BLaER1 (cell line): ENCODE data around the gene EPB41L4A.

Experiments used
- H3K27ac ChIP-seq: shearing (Covaris generic); formaldehyde crosslinking; 2 replicates; pipeline ENCODE4 v1.8.1; 2022
- H3K27me3 ChIP-seq: shearing (Covaris generic); formaldehyde crosslinking; 2 replicates; pipeline ENCODE4 v1.8.1; 2022
- H3K36me3 ChIP-seq: shearing (Covaris generic); formaldehyde crosslinking; 2 replicates; pipeline ENCODE4 v1.8.1; 2022
- H3K4me1 ChIP-seq: shearing (Covaris generic); formaldehyde crosslinking; 2 replicates; pipeline ENCODE4 v1.8.1; 2022
- H3K4me2 ChIP-seq: shearing (Covaris generic); formaldehyde crosslinking; 2 replicates; pipeline ENCODE4 v1.8.1; 2022
- H3K4me3 ChIP-seq: shearing (Covaris generic); formaldehyde crosslinking; 2 replicates; pipeline ENCODE4 v1.8.1; 2022
- H3K9ac ChIP-seq: shearing (Covaris generic); formaldehyde crosslinking; 2 replicates; pipeline ENCODE4 v1.8.1; 2022
- H3K9me3 ChIP-seq: shearing (Covaris generic); formaldehyde crosslinking; 2 replicates; pipeline ENCODE4 v1.8.1; 2022
- H4K20me1 ChIP-seq: shearing (Covaris generic); formaldehyde crosslinking; 2 replicates; pipeline ENCODE4 v1.8.1; 2022
- Cebpa-rat ChIP-seq: shearing (Covaris generic); IDR thresholded peaks from 2 replicates; pipeline ENCODE4 v1.8.1; 2022

Gene EPB41L4A

GRCh38 chr5:112419986-112420864, 1.1 kb upstream of the EPB41L4A start:
- H3K36me3 ChIP-seq: no peaks in the 10 kb centered on the region

GRCh38 chr5:112418659-112419163, 366 bp downstream of the EPB41L4A start:
- Histone ChIP-seq H3K4me2 (peak overlapping the region; percentile 89), H3K4me3 (peak overlapping the region; percentile 77), H3K27ac (no peak overlapping the region), H4K20me1 (no peaks in the 10 kb centered on the region), H3K4me1 (no peaks in the 10 kb centered on the region), H3K9ac (peak overlapping the region; percentile 49; the same call in 1 of the 2 replicates), H3K9me3 (no peaks in the 10 kb centered on the region), H3K27me3 (peaks cover 27% of the 10 kb centered on the region), H3K36me3 (no peaks in the 10 kb centered on the region)
- TF ChIP-seq Cebpa-rat: no peak

More at GRCh38 chr5:112419986-112420864, 1.1 kb upstream of the EPB41L4A start:
- Histone ChIP-seq H3K4me1 (no peaks in the 10 kb centered on the region), H3K4me3 (peak overlapping the region; percentile 77), H4K20me1 (no peaks in the 10 kb centered on the region), H3K9me3 (no peaks in the 10 kb centered on the region), H3K27me3 (peaks cover 27% of the 10 kb centered on the region), H3K9ac (peak overlapping the region; percentile 49), H3K4me2 (peak overlapping the region; percentile 89), H3K27ac (no peak overlapping the region)
- no peak for TF ChIP-seq Cebpa-rat

GRCh38 chr5:112417931-112418658, 982 bp downstream of the EPB41L4A start:
- H3K4me3 ChIP-seq: no peak overlapping the region; the same call in 1 of the 2 replicates
- no peaks in the 10 kb centered on the region for H3K36me3 ChIP-seq
- peaks cover 27% of the 10 kb centered on the region for H3K27me3 ChIP-seq
- H3K4me2 ChIP-seq: peak overlapping the region; percentile 89
- no peak for TF ChIP-seq Cebpa-rat
- H3K9ac ChIP-seq: no peak overlapping the region
- H3K27ac ChIP-seq: no peak overlapping the region
- H3K4me1 ChIP-seq: no peaks in the 10 kb centered on the region
- no peaks in the 10 kb centered on the region for H3K9me3 ChIP-seq
- H4K20me1 ChIP-seq: no peaks in the 10 kb centered on the region

- H3K36me3 ChIP-seq: no peaks in the 10 kb centered on the region
- H3K4me1 ChIP-seq: peaks cover 8% of the 10 kb centered on the region
- H3K27ac ChIP-seq: no peak overlapping the region
- H3K9ac ChIP-seq: no peak overlapping the region
- no peaks in the 10 kb centered on the region for H3K9me3 ChIP-seq
- H3K4me3 ChIP-seq: no peak overlapping the region
- no peak for TF ChIP-seq Cebpa-rat
- H3K27me3 ChIP-seq: peaks cover 27% of the 10 kb centered on the region
- no peak overlapping the region for H3K4me2 ChIP-seq
- H4K20me1 ChIP-seq: no peaks in the 10 kb centered on the region
Observed at GRCh38 chr5:112415552-112415951, 3.5 kb downstream of the EPB41L4A start.

GRCh38 chr5:112413611-112414010, 5.5 kb downstream of the EPB41L4A start:
- H3K4me2 ChIP-seq: no peak overlapping the region
- H3K27ac ChIP-seq: no peak overlapping the region
- H3K36me3 ChIP-seq: no peaks in the 10 kb centered on the region
- no peaks in the 10 kb centered on the region for H4K20me1 ChIP-seq
- no peak overlapping the region for H3K9ac ChIP-seq
- no peaks in the 10 kb centered on the region for H3K9me3 ChIP-seq
- TF ChIP-seq Cebpa-rat: no peak
- H3K4me3 ChIP-seq: no peak overlapping the region
- peaks cover 12% of the 10 kb centered on the region for H3K27me3 ChIP-seq
- H3K4me1 ChIP-seq: peaks cover 8% of the 10 kb centered on the region

- no peak overlapping the region for H3K4me3 ChIP-seq
- no peak overlapping the region for H3K9ac ChIP-seq
- no peaks in the 10 kb centered on the region for H3K9me3 ChIP-seq
- no peak overlapping the region for H3K4me2 ChIP-seq
- no peaks in the 10 kb centered on the region for H3K36me3 ChIP-seq
- no peak overlapping the region for H3K27ac ChIP-seq
- no peaks in the 10 kb centered on the region for H4K20me1 ChIP-seq
- H3K4me1 ChIP-seq: peaks cover 8% of the 10 kb centered on the region
- no peaks in the 10 kb centered on the region for H3K27me3 ChIP-seq
- TF ChIP-seq Cebpa-rat: no peak
Observed at GRCh38 chr5:112412346-112412745, 6.7 kb downstream of the EPB41L4A start.

GRCh38 chr5:112411903-112412302, 7.2 kb downstream of the EPB41L4A start:
- H4K20me1 ChIP-seq: no peaks in the 10 kb centered on the region
- peaks cover 8% of the 10 kb centered on the region for H3K4me1 ChIP-seq
- H3K9ac ChIP-seq: no peak overlapping the region
- no peak overlapping the region for H3K4me3 ChIP-seq
- no peaks in the 10 kb centered on the region for H3K36me3 ChIP-seq
- H3K9me3 ChIP-seq: no peaks in the 10 kb centered on the region
- H3K4me2 ChIP-seq: no peak overlapping the region
- TF ChIP-seq Cebpa-rat: no peak
- H3K27me3 ChIP-seq: no peaks in the 10 kb centered on the region
- H3K27ac ChIP-seq: no peak overlapping the region

GRCh38 chr5:112407666-112408065, 11.4 kb downstream of the EPB41L4A start:
- Histone ChIP-seq H3K27ac (no peak overlapping the region), H3K9me3 (no peaks in the 10 kb centered on the region; the same call in 1 of the 2 replicates), H3K9ac (no peak overlapping the region), H3K36me3 (no peaks in the 10 kb centered on the region), H3K4me3 (no peak overlapping the region), H3K4me1 (peaks cover 8% of the 10 kb centered on the region), H3K27me3 (no peaks in the 10 kb centered on the region), H4K20me1 (no peaks in the 10 kb centered on the region), H3K4me2 (no peak overlapping the region)
- no peak for TF ChIP-seq Cebpa-rat

GRCh38 chr5:112407240-112407639, 11.8 kb downstream of the EPB41L4A start:
- Histone ChIP-seq H3K36me3 (no peaks in the 10 kb centered on the region), H3K4me3 (no peak overlapping the region), H4K20me1 (no peaks in the 10 kb centered on the region), H3K27me3 (no peaks in the 10 kb centered on the region), H3K4me1 (peaks cover 5% of the 10 kb centered on the region), H3K4me2 (no peak overlapping the region), H3K9ac (no peak overlapping the region), H3K9me3 (no peaks in the 10 kb centered on the region; the same call in 1 of the 2 replicates), H3K27ac (no peak overlapping the region)
- TF ChIP-seq Cebpa-rat: no peak

GRCh38 chr5:112403069-112403468, 16.0 kb downstream of the EPB41L4A start:
- TF ChIP-seq Cebpa-rat: no peak
- Histone ChIP-seq H3K9ac (no peak overlapping the region), H3K4me1 (no peaks in the 10 kb centered on the region), H3K4me2 (no peak overlapping the region), H3K36me3 (no peaks in the 10 kb centered on the region), H4K20me1 (no peaks in the 10 kb centered on the region), H3K4me3 (no peak overlapping the region), H3K9me3 (no peaks in the 10 kb centered on the region; the same call in 1 of the 2 replicates), H3K27ac (no peak overlapping the region), H3K27me3 (no peaks in the 10 kb centered on the region)
